Stimulated activated naive CD8-positive, alpha-beta T cell treated with anti-CD3 and anti-CD28 coated beads, Interleukin-15, amount 100 ng/mL, for 72 hours (primary cell): Measurements from ENCODE around the gene RPL22.
A peak's percentile ranks its signal among the peaks of the same experiment; 100 is the strongest.

Experiments used
- ATAC-seq: fragments of 150-1000 bp; cut with Tn5 transposase; 2 replicates; pipeline ENCODE4 v1.10.0; 2021; ENCODE audit warnings: mild to moderate bottlenecking, moderate library complexity
- DNase-seq, 2 donors: peaks; one replicate each; pipeline ENCODE4 v3.0.0; 2021 to 2022
- H3K27ac Mint-ChIP-seq, 2 donors: one replicate each; pipeline ENCODE4 v1.8.0; 2022; ENCODE audit warnings: mild to moderate bottlenecking in 2 of 2, mixed read lengths in 2 of 2, moderate library complexity in 2 of 2
- H3K27me3 Mint-ChIP-seq: one replicate; pipeline ENCODE4 v1.8.0; 2022; ENCODE audit warnings: mixed read lengths
- H3K4me1 Mint-ChIP-seq: one replicate; pipeline ENCODE4 v1.8.0; 2022; ENCODE audit warnings: mild to moderate bottlenecking, mixed read lengths
- H3K4me3 Mint-ChIP-seq, 2 donors: one replicate each; pipeline ENCODE4 v1.8.0; 2022; ENCODE audit warnings: mild to moderate bottlenecking in 2 of 2, mixed read lengths in 2 of 2, moderate library complexity in 1 of 2
- H3K9me3 Mint-ChIP-seq, 2 donors: one replicate each; pipeline ENCODE4 v1.8.0; 2022; ENCODE audit warnings: mixed read lengths in 2 of 2

Gene RPL22

GRCh38 chr1:6212193-6212959 lies 13.0 kb upstream of the RPL22 start:
- Mint-ChIP-seq H3K4me3 (no peak overlapping the region), H3K9me3 (no peaks in the 10 kb centered on the region), H3K27ac (no peak overlapping the region), H3K4me1 (peaks cover 22% of the 10 kb centered on the region), H3K27me3 (peaks cover 86% of the 10 kb centered on the region)
- no peak for DNase-seq
- no peak for ATAC-seq

- DNase-seq, result no peak
- H3K4me3 Mint-ChIP-seq, result no peak overlapping the region
- H3K27me3 Mint-ChIP-seq, result peaks cover 92% of the 10 kb centered on the region
- peaks cover 26% of the 10 kb centered on the region for H3K4me1 Mint-ChIP-seq
- no peaks in the 10 kb centered on the region for H3K9me3 Mint-ChIP-seq
- no peak overlapping the region for H3K27ac Mint-ChIP-seq
- ATAC-seq, result no peak
Observed at GRCh38 chr1:6211731-6212130, 12.3 kb upstream of the RPL22 start.

- no peak for DNase-seq
- no peak for ATAC-seq
- Mint-ChIP-seq H3K9me3 (no peaks in the 10 kb centered on the region), H3K27me3 (peaks cover 96% of the 10 kb centered on the region), H3K4me3 (no peak overlapping the region), H3K4me1 (peaks cover 28% of the 10 kb centered on the region), H3K27ac (no peak overlapping the region)
Observed at GRCh38 chr1:6210591-6211355, 11.4 kb upstream of the RPL22 start.

GRCh38 chr1:6209661-6210580 lies 10.5 kb upstream of the RPL22 start:
- Mint-ChIP-seq H3K27me3 (peaks cover 87% of the 10 kb centered on the region), H3K27ac (no peak overlapping the region), H3K4me3 (peak overlapping the region in 1 of 2 donors; percentile 67), H3K9me3 (no peaks in the 10 kb centered on the region), H3K4me1 (peaks cover 31% of the 10 kb centered on the region)
- peak; percentile 21 for ATAC-seq
- peak in 1 of 2 donors; percentile 26 for DNase-seq

GRCh38 chr1:6208723-6209660 lies 9.6 kb upstream of the RPL22 start:
- ATAC-seq (peak; percentile 35), DNase-seq (peak in 1 of 2 donors; percentile 26)
- Mint-ChIP-seq H3K4me3 (peak overlapping the region; percentile 37 to 67), H3K4me1 (peaks cover 36% of the 10 kb centered on the region), H3K27ac (no peak overlapping the region), H3K9me3 (no peaks in the 10 kb centered on the region), H3K27me3 (peaks cover 79% of the 10 kb centered on the region)

- ATAC-seq, result no peak
- no peak overlapping the region for H3K27ac Mint-ChIP-seq
- H3K9me3 Mint-ChIP-seq, result no peaks in the 10 kb centered on the region
- DNase-seq, result no peak
- peaks cover 36% of the 10 kb centered on the region for H3K4me1 Mint-ChIP-seq
- peaks cover 68% of the 10 kb centered on the region for H3K27me3 Mint-ChIP-seq
- peak overlapping the region in 1 of 2 donors; percentile 37 for H3K4me3 Mint-ChIP-seq
Observed at GRCh38 chr1:6207921-6208320, 8.5 kb upstream of the RPL22 start.

GRCh38 chr1:6207075-6207885 lies 7.9 kb upstream of the RPL22 start:
- Mint-ChIP-seq H3K4me1 (peaks cover 36% of the 10 kb centered on the region), H3K4me3 (peak overlapping the region; percentile 75 to 84), H3K27me3 (peaks cover 62% of the 10 kb centered on the region), H3K27ac (no peak overlapping the region), H3K9me3 (no peaks in the 10 kb centered on the region)
- no peak for DNase-seq
- ATAC-seq, result no peak

- no peak for DNase-seq
- Mint-ChIP-seq H3K4me3 (peak overlapping the region; percentile 75 to 84), H3K27ac (no peak overlapping the region), H3K27me3 (peaks cover 54% of the 10 kb centered on the region), H3K4me1 (peaks cover 37% of the 10 kb centered on the region), H3K9me3 (no peaks in the 10 kb centered on the region)
- peak; percentile 10 for ATAC-seq
Observed at GRCh38 chr1:6206520-6206855, 7.1 kb upstream of the RPL22 start.

- peak within 1 kb of the TSS; percentile 84 to 85 for H3K4me3 Mint-ChIP-seq
- peak; percentile 84 for ATAC-seq
- H3K27me3 Mint-ChIP-seq, result peaks cover 49% of the 10 kb centered on the region
- H3K4me1 Mint-ChIP-seq, result peaks cover 42% of the 10 kb centered on the region
- no peaks in the 10 kb centered on the region for H3K9me3 Mint-ChIP-seq
- peak; percentile 63 to 78 for DNase-seq
- peak within 1 kb of the TSS; percentile 13 to 48 for H3K27ac Mint-ChIP-seq
Observed at GRCh38 chr1:6205849-6206519, 6.6 kb upstream of the RPL22 start, which contains the start of gene RNF207. TSS of gene RNF207 (plus strand) at chr1:6206119. CDS start at chr1:6206536, 417 bp downstream.

- peaks cover 0 to 4% of the 10 kb centered on the region in 2 donors for H3K9me3 Mint-ChIP-seq
- no peak overlapping the region for H3K4me3 Mint-ChIP-seq
- no peak overlapping the region for H3K27ac Mint-ChIP-seq
- H3K4me1 Mint-ChIP-seq, result peaks cover 52% of the 10 kb centered on the region
- DNase-seq (no peak), ATAC-seq (no peak)
- H3K27me3 Mint-ChIP-seq, result peaks cover 12% of the 10 kb centered on the region
Observed at GRCh38 chr1:6202256-6202655, 2.9 kb upstream of the RPL22 start.

- H3K4me1 Mint-ChIP-seq, result peaks cover 60% of the 10 kb centered on the region
- H3K27ac Mint-ChIP-seq, result peak overlapping the region; percentile 98
- peaks cover 0 to 4% of the 10 kb centered on the region in 2 donors for H3K9me3 Mint-ChIP-seq
- DNase-seq (no peak), ATAC-seq (no peak)
- peak overlapping the region; percentile 92 to 94 for H3K4me3 Mint-ChIP-seq
- no peaks in the 10 kb centered on the region for H3K27me3 Mint-ChIP-seq
Observed at GRCh38 chr1:6200188-6200809, 904 bp upstream of the RPL22 start.

- ATAC-seq, result peak; percentile 26
- no peak for DNase-seq
- Mint-ChIP-seq H3K27me3 (no peaks in the 10 kb centered on the region), H3K4me3 (peak overlapping the region; percentile 92 to 94), H3K27ac (peak overlapping the region; percentile 98), H3K4me1 (peaks cover 53% of the 10 kb centered on the region), H3K9me3 (peaks cover 0 to 4% of the 10 kb centered on the region in 2 donors)
Observed at GRCh38 chr1:6198646-6199297, 623 bp downstream of the RPL22 start.
